Breast epithelium (tissue), 4 donors: ENCODE measurements around the gene EPHB2. TPM values are rescaled to one million over a fixed set of nuclear protein-coding genes. Genes with fewer than 3 reads are reported as not detected.

Experiments
- DNase-seq, 2 donors: peaks; one replicate each; pipeline ENCODE4 v3.0.0-alpha.2; 2019; ENCODE audit warnings: low spot score in 2 of 2
- H3K27ac ChIP-seq, 2 donors: fragments of 200-600 bp; sonication (generic) in 1 of 2; one replicate each; pipeline ENCODE4 v1.5.1; 2016 to 2019; ENCODE audit warnings: mild to moderate bottlenecking in 1 of 2
- H3K27me3 ChIP-seq, 2 donors: fragments of 200-600 bp; sonication (generic) in 1 of 2; one replicate each; pipeline versions ENCODE4 v1.5.1 to v1.6.0; 2017 to 2019; ENCODE audit warnings: control low read depth in 1 of 2, mild to moderate bottlenecking in 1 of 2
- H3K36me3 ChIP-seq: fragments of 200-600 bp; one replicate; pipeline ENCODE4 v1.5.1; 2019
- H3K4me1 ChIP-seq, 2 donors: fragments of 200-600 bp; sonication (generic); one replicate each; pipeline ENCODE4 v1.5.1; 2016 to 2019; ENCODE audit warnings: control low read depth in 1 of 2
- H3K4me3 ChIP-seq, 3 donors: fragments of 200-600 bp; sonication (generic); 1 replicate in 2 of 3; 2 replicates in 1 of 3; pipeline ENCODE4 v1.5.1; 2016 to 2019; ENCODE audit warnings: mild to moderate bottlenecking in 3 of 3, moderate library complexity in 2 of 3
- H3K9me3 ChIP-seq, 2 donors: fragments of 200-600 bp; sonication (generic) in 1 of 2; one replicate each; pipeline ENCODE4 v1.5.1; 2016 to 2019; ENCODE audit warnings: control low read depth in 1 of 2
- CTCF ChIP-seq, 3 donors: fragments of 450-650 bp; IDR thresholded peaks; one replicate each; pipeline ENCODE4 v1.5.1; 2016 to 2017; ENCODE audit warnings: antibody characterized with exemption in 3 of 3, mild to moderate bottlenecking in 3 of 3, moderate library complexity in 3 of 3
- POLR2A ChIP-seq: fragments of 450-650 bp; IDR thresholded peaks from one replicate; pipeline ENCODE4 v1.6.1; 2016; ENCODE audit warnings: antibody characterized with exemption, mild to moderate bottlenecking, moderate library complexity
- POLR2AphosphoS5 ChIP-seq, 3 donors: sonication (generic); formaldehyde crosslinking; IDR thresholded peaks; one replicate each; pipeline ENCODE4 v1.6.1; 2017; ENCODE audit warnings: antibody characterized with exemption in 3 of 3
- intact Hi-C: fragments of 100-400 bp; cut with DNase I; formaldehyde crosslinking; loops from one replicate; pipeline ENCODE4 v1.15.1; 2023; ENCODE audit warnings: low total_unique reads
- total RNA-seq, 3 donors: library from RNA; depleted of rRNA; stranded (reverse); fragments of >200 nt; gene quantifications; one replicate each; pipeline ENCODE4 v1.1.0, GENCODE V29; 2016

Gene EPHB2
- total RNA-seq, 3 donors from 2014 or later, result 1.3 to 4.6 (median 1.5) TPM

- no peak overlapping the region for H3K4me3 ChIP-seq
- H3K4me1 ChIP-seq, result no peaks in the 10 kb centered on the region
- H3K27me3 ChIP-seq, result no peaks in the 10 kb centered on the region
- intact Hi-C loops, result no loop called here
- no peak overlapping the region for H3K27ac ChIP-seq
- H3K36me3 ChIP-seq, result no peaks in the 10 kb centered on the region
- H3K9me3 ChIP-seq, result no peaks in the 10 kb centered on the region
- TF ChIP-seq POLR2A, result no peak
- TF ChIP-seq CTCF (IDR thresholded peaks at IDR 0.05), result no peak
- TF ChIP-seq POLR2AphosphoS5 (IDR thresholded peaks at IDR 0.05), result no peak
- no peak for DNase-seq
These were observed 139.1 kb downstream of the EPHB2 start for GRCh38 chr1:22849770-22850169.

GRCh38 chr1:22850281-22850680, 139.6 kb downstream of the EPHB2 start:
- Histone ChIP-seq H3K27ac (no peak overlapping the region), H3K36me3 (no peaks in the 10 kb centered on the region), H3K9me3 (no peaks in the 10 kb centered on the region), H3K27me3 (no peaks in the 10 kb centered on the region), H3K4me3 (no peak overlapping the region), H3K4me1 (no peaks in the 10 kb centered on the region)
- intact Hi-C loops, result no loop called here
- TF ChIP-seq POLR2A (no peak), CTCF (IDR thresholded peaks at IDR 0.05) (no peak), POLR2AphosphoS5 (IDR thresholded peaks at IDR 0.05) (no peak)
- no peak for DNase-seq

- Histone ChIP-seq H3K4me3 (no peak overlapping the region), H3K27ac (no peak overlapping the region), H3K27me3 (no peaks in the 10 kb centered on the region), H3K4me1 (no peaks in the 10 kb centered on the region), H3K9me3 (no peaks in the 10 kb centered on the region), H3K36me3 (no peaks in the 10 kb centered on the region)
- TF ChIP-seq POLR2AphosphoS5 (IDR thresholded peaks at IDR 0.05) (no peak), CTCF (IDR thresholded peaks at IDR 0.05) (no peak), POLR2A (no peak)
- DNase-seq, result no peak
- intact Hi-C loops, result no loop called here
These were observed 140.0 kb downstream of the EPHB2 start for GRCh38 chr1:22850681-22851080.

GRCh38 chr1:22851517-22851916, 140.9 kb downstream of the EPHB2 start:
- H3K27me3 ChIP-seq, result no peaks in the 10 kb centered on the region
- no peaks in the 10 kb centered on the region for H3K9me3 ChIP-seq
- TF ChIP-seq POLR2AphosphoS5 (IDR thresholded peaks at IDR 0.05), result no peak
- H3K36me3 ChIP-seq, result no peaks in the 10 kb centered on the region
- no peaks in the 10 kb centered on the region for H3K4me1 ChIP-seq
- no peak for DNase-seq
- H3K27ac ChIP-seq, result no peak overlapping the region
- intact Hi-C loops, result no loop called here
- no peak overlapping the region for H3K4me3 ChIP-seq

- TF ChIP-seq POLR2AphosphoS5 (IDR thresholded peaks at IDR 0.05) (no peak), POLR2A (no peak), CTCF (IDR thresholded peaks at IDR 0.05) (no peak)
- intact Hi-C loops, result no loop called here
These were observed 141.6 kb downstream of the EPHB2 start for GRCh38 chr1:22852144-22852655.

More at GRCh38 chr1:22852144-22852655, 141.6 kb downstream of the EPHB2 start:
- Histone ChIP-seq H3K4me1 (no peaks in the 10 kb centered on the region), H3K27ac (no peak overlapping the region), H3K27me3 (no peaks in the 10 kb centered on the region), H3K36me3 (no peaks in the 10 kb centered on the region), H3K4me3 (no peak overlapping the region), H3K9me3 (no peaks in the 10 kb centered on the region)
- DNase-seq, result no peak
